Smooth muscle cell (in vitro differentiated cells): ENCODE measurements around the gene DCAF11. TPM values are rescaled to one million over a fixed set of nuclear protein-coding genes. Genes with fewer than 3 reads are reported as not detected.

Experiments used
- DNase-seq: peaks from one replicate; lab custom pipeline; 2025; ENCODE audit not compliant: unreplicated experiment; lab: John Stamatoyannopoulos, UW
- H2AFZ ChIP-seq: fragments of 200-600 bp; sonication (generic); 2 replicates; pipeline ENCODE4 v1.6.0; 2016; ENCODE audit warnings: antibody characterized with exemption, low read depth, mild to moderate bottlenecking
- H3F3A ChIP-seq: fragments of 200-600 bp; sonication (generic); 2 replicates; pipeline ENCODE4 v1.6.0; 2017; ENCODE audit warnings: antibody characterized with exemption, low read depth
- H3K27ac ChIP-seq: fragments of 200-600 bp; sonication (generic); 2 replicates; pipeline ENCODE4 v1.5.1; 2016; ENCODE audit warnings: low read depth, mild to moderate bottlenecking
- H3K27me3 ChIP-seq: fragments of 200-600 bp; sonication (generic); 2 replicates; pipeline ENCODE4 v1.6.1; 2016; ENCODE audit warnings: low read depth, mild to moderate bottlenecking
- H3K36me3 ChIP-seq: fragments of 200-600 bp; sonication (generic); 2 replicates; pipeline ENCODE4 v1.5.1; 2016; ENCODE audit warnings: low read depth
- H3K4me1 ChIP-seq: fragments of 200-600 bp; sonication (generic); 2 replicates; pipeline ENCODE4 v1.5.1; 2016; ENCODE audit warnings: low read depth
- H3K4me2 ChIP-seq: fragments of 200-600 bp; sonication (generic); 2 replicates; pipeline ENCODE4 v1.6.0; 2016; ENCODE audit warnings: mild to moderate bottlenecking
- H3K4me3 ChIP-seq: fragments of 200-600 bp; sonication (generic); 2 replicates; pipeline ENCODE4 v1.5.1; 2016; ENCODE audit warnings: mild to moderate bottlenecking
- H3K79me2 ChIP-seq: fragments of 200-600 bp; sonication (generic); 2 replicates; pipeline ENCODE4 v1.6.0; 2016; ENCODE audit warnings: low read depth, mild to moderate bottlenecking
- H3K9ac ChIP-seq: fragments of 200-600 bp; sonication (generic); 2 replicates; pipeline ENCODE4 v1.6.0; 2016; ENCODE audit warnings: low read depth
- H3K9me3 ChIP-seq: fragments of 200-600 bp; sonication (generic); replicated peaks from 2 replicates; pipeline ENCODE4 v1.5.1; 2016; ENCODE audit warnings: low read depth
- H4K20me1 ChIP-seq: fragments of 200-600 bp; sonication (generic); 2 replicates; pipeline ENCODE4 v1.6.0; 2016; ENCODE audit warnings: low read depth
- CTCF ChIP-seq: fragments of 200-600 bp; sonication (generic); IDR thresholded peaks from 2 replicates; pipeline ENCODE4 v1.5.1; 2017; ENCODE audit warnings: borderline replicate concordance, mild to moderate bottlenecking, antibody characterized with exemption; ENCODE audit not compliant: insufficient read depth, poor library complexity, severe bottlenecking
- WGBS: methylation state at CpG from one replicate; pipeline ENCODE4 v1.1.7; 2016; ENCODE audit warnings: low lambda C conversion rate; 5-methylcytosine and 5-hydroxymethylcytosine counted together
- polyA plus RNA-seq: library from polyadenylated mRNA; unstranded; fragments of >200 nt; fragmentation: Nextera tagmentation; extraction: Ambion mirVana; gene quantifications from 2 replicates; pipeline ENCODE4 v1.2.1, GENCODE V29; 2016
- total RNA-seq: library from RNA; depleted of rRNA; stranded (reverse); fragments of >200 nt; gene quantifications from 2 replicates; pipeline ENCODE4 v1.2.3, GENCODE V29; 2014

DCAF11 gene
- total and polyA plus RNA-seq, 2 experiments from 2014 or later = 39.3 to 43.6 TPM

GRCh38 chr14:24069411-24069735, 45.2 kb upstream of the DCAF11 start:
- no peak overlapping the region for H3K9ac ChIP-seq
- H3K4me3 ChIP-seq = no peak overlapping the region
- H4K20me1 ChIP-seq = no peaks in the 10 kb centered on the region
- H3K79me2 ChIP-seq = no peaks in the 10 kb centered on the region
- H3K9me3 ChIP-seq = no peaks in the 10 kb centered on the region
- H3K36me3 ChIP-seq = no peaks in the 10 kb centered on the region
- H3K27ac ChIP-seq = no peak overlapping the region
- no peak overlapping the region for H3K4me2 ChIP-seq
- WGBS = 89% methylated on average over 6 of the region's 6 CpGs
- H3K4me1 ChIP-seq = no peaks in the 10 kb centered on the region
- peaks cover 17% of the 10 kb centered on the region for H3K27me3 ChIP-seq
- H3F3A ChIP-seq = no peaks in the 10 kb centered on the region
- DNase-seq = no peak
- no peak overlapping the region for H2AFZ ChIP-seq
- TF ChIP-seq CTCF = no peak

GRCh38 chr14:24070285-24071143, 44.1 kb upstream of the DCAF11 start:
- Histone ChIP-seq H2AFZ (no peak overlapping the region), H3K4me1 (no peaks in the 10 kb centered on the region), H3K9ac (no peak overlapping the region), H3K4me3 (no peak overlapping the region), H3K27me3 (peaks cover 17% of the 10 kb centered on the region), H3K79me2 (no peaks in the 10 kb centered on the region), H4K20me1 (no peaks in the 10 kb centered on the region), H3K36me3 (no peaks in the 10 kb centered on the region), H3K4me2 (no peak overlapping the region), H3K9me3 (no peaks in the 10 kb centered on the region), H3F3A (no peaks in the 10 kb centered on the region), H3K27ac (no peak overlapping the region)
- 90% methylated on average over 10 of the region's 10 CpGs for WGBS
- DNase-seq = no peak
- TF ChIP-seq CTCF = no peak

DNA sequence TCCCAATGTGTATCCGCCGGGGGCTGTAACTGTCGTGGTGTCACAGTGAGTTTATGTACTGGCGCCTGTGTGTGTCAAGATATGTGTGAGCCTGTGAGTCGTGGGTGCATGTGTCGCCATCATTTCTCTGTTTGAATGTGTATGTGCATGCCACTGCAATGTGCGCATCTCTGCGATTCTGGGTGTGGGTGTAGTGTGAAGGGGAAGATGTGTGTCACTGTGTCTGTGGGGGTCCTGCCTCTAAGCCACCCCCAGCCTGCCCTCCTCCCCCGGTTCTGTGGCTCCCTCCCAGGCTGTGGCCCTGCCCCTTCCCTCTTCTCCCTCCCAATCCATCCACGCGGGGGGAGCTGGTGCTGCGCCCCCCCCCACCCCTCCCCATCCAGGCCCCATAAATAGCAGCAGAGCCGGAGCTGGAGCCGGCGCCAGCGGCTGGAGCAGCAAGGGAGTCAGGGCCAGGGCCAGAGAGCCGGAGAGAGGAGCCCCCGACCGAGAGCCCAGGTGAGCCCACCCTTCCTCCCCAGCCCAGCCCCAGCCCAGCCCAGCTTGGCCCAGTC, 43.4 kb upstream of the DCAF11 start, which contains the start of gene CPNE6:
Gene CPNE6, plus strand, starts transcription at position 419 of the 554 bp plus-strand sequence. CDS start 1,375 bp downstream, outside the sequence.
- Histone ChIP-seq H4K20me1 (no peaks in the 10 kb centered on the region), H3K4me2 (no peak within 1 kb of the TSS), H3K4me3 (no peak within 1 kb of the TSS), H3K9me3 (no peaks in the 10 kb centered on the region), H3K27ac (no peak within 1 kb of the TSS), H3K4me1 (no peaks in the 10 kb centered on the region), H3K79me2 (no peaks in the 10 kb centered on the region), H3K27me3 (peaks cover 17% of the 10 kb centered on the region), H2AFZ (no peak within 1 kb of the TSS), H3K9ac (no peak within 1 kb of the TSS), H3K36me3 (no peaks in the 10 kb centered on the region), H3F3A (no peaks in the 10 kb centered on the region)
- no peak for DNase-seq
- no peak for TF ChIP-seq CTCF
- 78% methylated on average over 7 of the region's 19 CpGs for WGBS
